ENCODE results near the gene OPA3. TPM values are rescaled to one million over a fixed set of nuclear protein-coding genes. Genes with fewer than 3 reads are reported as not detected.

Gene OPA3
- total and polyA plus RNA-seq, 2 donors (not counting 1 experiment from before 2014, with no cell fraction given), result 7.3 to 11.2 TPM

DNA sequence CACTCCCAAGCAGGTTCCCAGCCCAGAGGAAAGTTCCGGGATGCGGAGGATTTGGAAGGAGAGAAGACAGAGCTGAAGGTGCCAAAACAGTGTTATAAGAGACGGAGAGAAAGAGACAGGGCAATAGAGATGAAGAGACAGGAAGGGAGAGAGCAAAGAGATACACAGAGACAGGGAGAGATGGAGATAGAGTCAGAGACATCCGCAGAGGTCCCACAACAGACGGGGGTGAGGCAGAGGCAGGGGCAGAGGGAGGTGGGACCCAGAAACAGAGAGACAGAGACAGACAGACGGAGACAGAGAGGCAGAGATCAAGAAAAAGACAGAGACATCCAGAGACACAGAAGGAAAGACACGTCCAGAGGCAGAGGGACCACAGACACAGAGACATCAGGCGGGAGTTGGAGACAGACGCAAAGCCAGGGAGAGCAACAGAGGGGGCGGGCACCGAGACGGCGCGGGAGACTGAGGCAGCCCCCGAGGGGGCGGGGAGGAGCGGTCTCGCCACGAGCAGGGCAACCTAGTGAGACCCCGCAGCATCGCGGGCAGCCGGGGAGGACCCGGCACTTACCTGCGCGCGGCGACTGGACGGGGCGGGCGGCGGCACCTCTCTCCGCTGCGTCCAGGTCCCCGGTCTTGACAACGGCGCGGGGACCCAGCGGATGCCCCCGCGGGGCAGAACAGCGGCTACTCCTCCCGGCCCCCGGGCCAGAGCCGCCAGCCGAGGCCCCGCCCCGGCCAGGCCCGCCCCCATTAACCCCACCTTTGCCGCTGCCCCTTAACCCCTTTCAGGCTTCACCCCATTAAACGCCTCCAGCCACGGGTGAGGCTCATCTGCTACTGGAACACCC, 17.1 kb upstream of the OPA3 start, which contains the start of gene GPR4:
GPR4 (minus strand) TSS at position 689 of the 851 bp plus-strand sequence. CDS start 10,346 bp downstream, outside the sequence.
- H3K4me1 Mint-ChIP-seq, result peaks cover 40% of the 10 kb centered on the region
- 9% methylated on average over 50 of the region's 52 CpGs for WGBS (ENCODE audit: insufficient coverage)
- no peak for TF ChIP-seq EZH2 (IDR thresholded peaks at IDR 0.05; ENCODE audit: borderline replicate concordance, insufficient read depth, low read depth, low read length, poor library complexity, severe bottlenecking)
- TF ChIP-seq, protein P1, sequence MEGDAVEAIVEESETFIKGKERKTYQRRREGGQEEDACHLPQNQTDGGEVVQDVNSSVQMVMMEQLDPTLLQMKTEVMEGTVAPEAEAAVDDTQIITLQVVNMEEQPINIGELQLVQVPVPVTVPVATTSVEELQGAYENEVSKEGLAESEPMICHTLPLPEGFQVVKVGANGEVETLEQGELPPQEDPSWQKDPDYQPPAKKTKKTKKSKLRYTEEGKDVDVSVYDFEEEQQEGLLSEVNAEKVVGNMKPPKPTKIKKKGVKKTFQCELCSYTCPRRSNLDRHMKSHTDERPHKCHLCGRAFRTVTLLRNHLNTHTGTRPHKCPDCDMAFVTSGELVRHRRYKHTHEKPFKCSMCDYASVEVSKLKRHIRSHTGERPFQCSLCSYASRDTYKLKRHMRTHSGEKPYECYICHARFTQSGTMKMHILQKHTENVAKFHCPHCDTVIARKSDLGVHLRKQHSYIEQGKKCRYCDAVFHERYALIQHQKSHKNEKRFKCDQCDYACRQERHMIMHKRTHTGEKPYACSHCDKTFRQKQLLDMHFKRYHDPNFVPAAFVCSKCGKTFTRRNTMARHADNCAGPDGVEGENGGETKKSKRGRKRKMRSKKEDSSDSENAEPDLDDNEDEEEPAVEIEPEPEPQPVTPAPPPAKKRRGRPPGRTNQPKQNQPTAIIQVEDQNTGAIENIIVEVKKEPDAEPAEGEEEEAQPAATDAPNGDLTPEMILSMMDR (IDR thresholded peaks at IDR 0.05), result no peak
- no peaks in the 10 kb centered on the region for H3K79me2 ChIP-seq (ENCODE audit: control insufficient read depth, insufficient read depth, low read length)
- ChIA-PET CTCF (no interaction called here), POLR2A (no interaction called here)
- H3K9ac ChIP-seq (ENCODE audit: low read length), result no peak within 1 kb of the TSS
- peak within 1 kb of the TSS; percentile 38 for H3K4me2 ChIP-seq (replicated peaks; ENCODE audit: low read depth, low read length, poor library complexity, severe bottlenecking)
- DNase-seq (peak; percentile 27), ATAC-seq (ENCODE audit: low read depth) (no peak)
- H3K27ac Mint-ChIP-seq, result no peak within 1 kb of the TSS
- H3K27me3 ChIP-seq (replicated peaks in 1 of 4; ENCODE audit: control extremely low read depth in 1 of 4, control insufficient read depth in 3 of 4, insufficient read depth in 4 of 4, low read length in 3 of 4), result peaks cover 0 to 74% (median 46%) of the 10 kb centered on the region in 4 experiments
- H3K27ac ChIP-seq (ENCODE audit: low read length in 2 of 2), result no peak within 1 kb of the TSS
- no peaks in the 10 kb centered on the region for H4K20me1 ChIP-seq (ENCODE audit: control insufficient read depth, insufficient read depth, low read length, poor library complexity, severe bottlenecking)
- intact Hi-C loops (cut with micrococcal nuclease), result no loop called here
- H3K4me3 ChIP-seq (ENCODE audit: control extremely low read depth in 1 of 5, extremely low read depth in 1 of 5, insufficient read depth in 1 of 5, low read depth in 2 of 5, low read length in 4 of 5), result no peak within 1 kb of the TSS
- peaks cover 61% of the 10 kb centered on the region for H3K27me3 Mint-ChIP-seq
- H3K4me1 ChIP-seq (ENCODE audit: control insufficient read depth in 2 of 2, insufficient read depth in 2 of 2, low read length in 2 of 2), result peaks cover 29 to 51% of the 10 kb centered on the region in 2 donors
- H2AFZ ChIP-seq (ENCODE audit: insufficient read depth, low read depth, low read length, poor library complexity, severe bottlenecking), result peak within 1 kb of the TSS; percentile 21
- peaks cover 0 to 14% (median 0%) of the 10 kb centered on the region in 3 donors for H3K9me3 ChIP-seq (ENCODE audit: control extremely low read depth in 1 of 3, control insufficient read depth in 2 of 3, insufficient read depth in 1 of 3, low read length in 2 of 3)
- H3K4me3 Mint-ChIP-seq, result no peak within 1 kb of the TSS
- H3K36me3 ChIP-seq (replicated peaks in 1 of 2; ENCODE audit: control extremely low read depth in 1 of 2, control insufficient read depth in 1 of 2, extremely low read depth in 1 of 2, insufficient read depth in 2 of 2, low read length in 1 of 2), result no peaks in the 10 kb centered on the region
- H3K9me3 Mint-ChIP-seq (ENCODE audit: insufficient read depth), result no peaks in the 10 kb centered on the region

DNA sequence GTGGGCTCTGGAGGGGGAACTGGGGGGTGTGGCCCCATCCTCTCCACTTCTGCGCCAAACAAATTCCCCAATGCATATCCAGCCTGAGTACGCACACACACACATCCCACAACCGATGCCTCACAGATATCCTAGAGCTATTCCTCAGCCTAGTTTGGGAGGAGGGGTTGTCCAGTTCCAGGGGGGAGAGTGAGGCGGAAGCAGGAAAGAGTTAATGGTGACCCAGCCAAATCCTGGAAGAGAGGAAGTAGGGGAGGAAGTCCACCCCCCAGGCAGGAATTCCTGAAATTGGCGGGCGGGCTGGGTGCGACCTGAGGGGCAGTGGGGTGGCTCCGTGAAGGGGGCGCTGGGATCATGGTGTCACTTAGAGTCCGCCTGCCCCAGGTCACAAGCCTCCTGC, 16.5 kb upstream of the OPA3 start:
- H3K79me2 ChIP-seq (ENCODE audit: control insufficient read depth, insufficient read depth, low read length), result no peaks in the 10 kb centered on the region
- H3K4me2 ChIP-seq (replicated peaks; ENCODE audit: low read depth, low read length, poor library complexity, severe bottlenecking), result no peak overlapping the region
- Mint-ChIP-seq H3K27me3 (peaks cover 67% of the 10 kb centered on the region), H3K4me1 (peaks cover 39% of the 10 kb centered on the region), H3K27ac (no peak overlapping the region), H3K9me3 (ENCODE audit: insufficient read depth) (no peaks in the 10 kb centered on the region), H3K4me3 (no peak overlapping the region)
- no peak overlapping the region for H3K27ac ChIP-seq (ENCODE audit: low read length in 2 of 2)
- no peak overlapping the region for H3K4me3 ChIP-seq (ENCODE audit: control extremely low read depth in 1 of 5, extremely low read depth in 1 of 5, insufficient read depth in 1 of 5, low read depth in 2 of 5, low read length in 4 of 5)
- CTCF ChIA-PET, result no interaction called here
- DNase-seq (no peak), ATAC-seq (ENCODE audit: low read depth) (no peak)
- TF ChIP-seq EZH2 (IDR thresholded peaks at IDR 0.05; ENCODE audit: borderline replicate concordance, insufficient read depth, low read depth, low read length, poor library complexity, severe bottlenecking), result no peak
- TF ChIP-seq, protein P1 (IDR thresholded peaks at IDR 0.05), result no peak
- POLR2A ChIA-PET, result no interaction called here
- intact Hi-C loops (cut with micrococcal nuclease), result no loop called here
- H3K36me3 ChIP-seq (replicated peaks in 1 of 2; ENCODE audit: control extremely low read depth in 1 of 2, control insufficient read depth in 1 of 2, extremely low read depth in 1 of 2, insufficient read depth in 2 of 2, low read length in 1 of 2), result no peaks in the 10 kb centered on the region
- 24% methylated on average over 3 of the region's 10 CpGs for WGBS (ENCODE audit: insufficient coverage)
- H3K9ac ChIP-seq (ENCODE audit: low read length), result no peak overlapping the region
- peaks cover 29 to 51% of the 10 kb centered on the region in 2 donors for H3K4me1 ChIP-seq (ENCODE audit: control insufficient read depth in 2 of 2, insufficient read depth in 2 of 2, low read length in 2 of 2)
- no peak overlapping the region for H2AFZ ChIP-seq (ENCODE audit: insufficient read depth, low read depth, low read length, poor library complexity, severe bottlenecking)
- H3K9me3 ChIP-seq (ENCODE audit: control extremely low read depth in 1 of 3, control insufficient read depth in 2 of 3, insufficient read depth in 1 of 3, low read length in 2 of 3), result peaks cover 0 to 14% (median 0%) of the 10 kb centered on the region in 3 donors
- no peaks in the 10 kb centered on the region for H4K20me1 ChIP-seq (ENCODE audit: control insufficient read depth, insufficient read depth, low read length, poor library complexity, severe bottlenecking)
- peaks cover 0 to 75% (median 46%) of the 10 kb centered on the region in 4 experiments for H3K27me3 ChIP-seq (replicated peaks in 1 of 4; ENCODE audit: control extremely low read depth in 1 of 4, control insufficient read depth in 3 of 4, insufficient read depth in 4 of 4, low read length in 3 of 4)

Measured in B cell (primary cell).